ENCODE results near the gene KCTD2. TPM values are rescaled to one million over a fixed set of nuclear protein-coding genes. Genes with fewer than 3 reads are reported as not detected.

KCTD2 gene
- total and polyA plus RNA-seq, 3 donors from 2014 or later = 88.9 to 135 (median 122) TPM

DNA sequence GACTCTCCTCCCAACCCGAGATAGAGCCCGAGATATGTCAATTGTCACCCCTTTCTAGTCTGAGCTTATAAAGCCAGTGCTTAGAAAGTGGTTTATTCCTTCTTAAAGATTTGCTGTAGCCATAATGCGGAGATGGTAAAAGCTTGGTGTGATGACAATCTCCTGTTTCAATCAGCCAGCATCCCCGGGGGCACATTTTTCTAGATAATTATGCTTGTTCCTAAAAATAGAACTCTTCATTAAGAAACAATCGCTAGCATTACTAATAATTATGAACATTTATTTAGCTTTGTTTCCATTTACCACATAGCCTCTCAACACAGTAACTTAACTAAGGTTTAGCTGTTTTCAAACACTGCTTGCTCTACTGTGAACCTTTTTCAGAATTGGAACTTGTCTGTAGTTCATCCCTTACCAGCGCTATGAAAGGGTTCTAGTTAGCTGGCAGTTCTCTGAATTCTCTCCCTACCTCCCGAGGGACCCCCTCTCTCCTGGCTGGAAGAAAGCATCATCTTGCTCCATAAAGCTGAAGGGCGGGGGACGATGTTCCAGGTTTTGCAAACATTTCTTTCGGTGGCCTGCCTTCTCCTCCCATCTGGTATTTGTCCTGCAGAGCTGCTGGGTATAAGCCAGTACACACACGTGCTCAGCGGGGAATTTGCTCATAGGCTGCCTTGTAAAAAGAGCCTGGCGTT lies 35.5 kb upstream of the KCTD2 start:
- H3K36me3 ChIP-seq (ENCODE audit: low read depth, missing control alignments) = no peaks in the 10 kb centered on the region
- 30 to 31% methylated on average over 13 of the region's 13 CpGs for whole genome bisulfite sequencing, 2 donors
- peak overlapping the region; percentile 68 to 73 for H3K27ac ChIP-seq
- no peaks in the 10 kb centered on the region for H3K27me3 ChIP-seq
- H3K9me3 ChIP-seq = no peaks in the 10 kb centered on the region
- intact Hi-C loops (cut with DNase I; ENCODE audit: low total_unique reads) = no loop called here
- TF ChIP-seq, protein P1, sequence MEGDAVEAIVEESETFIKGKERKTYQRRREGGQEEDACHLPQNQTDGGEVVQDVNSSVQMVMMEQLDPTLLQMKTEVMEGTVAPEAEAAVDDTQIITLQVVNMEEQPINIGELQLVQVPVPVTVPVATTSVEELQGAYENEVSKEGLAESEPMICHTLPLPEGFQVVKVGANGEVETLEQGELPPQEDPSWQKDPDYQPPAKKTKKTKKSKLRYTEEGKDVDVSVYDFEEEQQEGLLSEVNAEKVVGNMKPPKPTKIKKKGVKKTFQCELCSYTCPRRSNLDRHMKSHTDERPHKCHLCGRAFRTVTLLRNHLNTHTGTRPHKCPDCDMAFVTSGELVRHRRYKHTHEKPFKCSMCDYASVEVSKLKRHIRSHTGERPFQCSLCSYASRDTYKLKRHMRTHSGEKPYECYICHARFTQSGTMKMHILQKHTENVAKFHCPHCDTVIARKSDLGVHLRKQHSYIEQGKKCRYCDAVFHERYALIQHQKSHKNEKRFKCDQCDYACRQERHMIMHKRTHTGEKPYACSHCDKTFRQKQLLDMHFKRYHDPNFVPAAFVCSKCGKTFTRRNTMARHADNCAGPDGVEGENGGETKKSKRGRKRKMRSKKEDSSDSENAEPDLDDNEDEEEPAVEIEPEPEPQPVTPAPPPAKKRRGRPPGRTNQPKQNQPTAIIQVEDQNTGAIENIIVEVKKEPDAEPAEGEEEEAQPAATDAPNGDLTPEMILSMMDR (IDR thresholded peaks at IDR 0.05) = no peak
- no peak for TF ChIP-seq POLR2A (IDR thresholded peaks at IDR 0.05)
- peak overlapping the region in 1 of 2 donors; percentile 83 for H3K4me3 ChIP-seq
- H3K4me1 ChIP-seq = peaks cover 8% of the 10 kb centered on the region
- peak; percentile 80 for DNase-seq

DNA sequence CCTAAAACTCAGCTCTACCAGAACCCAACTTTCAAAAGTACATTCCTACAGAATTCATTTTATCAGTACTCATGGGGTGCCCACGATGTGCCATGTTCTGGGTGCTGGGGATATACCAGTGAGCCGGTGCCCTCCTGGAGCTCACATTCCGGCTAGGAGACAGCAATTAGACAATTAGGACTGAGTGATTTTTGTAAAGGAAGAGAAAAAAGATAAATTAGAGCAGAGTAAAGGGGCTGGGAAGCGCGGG lies 35.0 kb upstream of the KCTD2 start:
- 1 to 9% methylated on average over 5 of the region's 5 CpGs for WGBS, 2 donors

DNA sequence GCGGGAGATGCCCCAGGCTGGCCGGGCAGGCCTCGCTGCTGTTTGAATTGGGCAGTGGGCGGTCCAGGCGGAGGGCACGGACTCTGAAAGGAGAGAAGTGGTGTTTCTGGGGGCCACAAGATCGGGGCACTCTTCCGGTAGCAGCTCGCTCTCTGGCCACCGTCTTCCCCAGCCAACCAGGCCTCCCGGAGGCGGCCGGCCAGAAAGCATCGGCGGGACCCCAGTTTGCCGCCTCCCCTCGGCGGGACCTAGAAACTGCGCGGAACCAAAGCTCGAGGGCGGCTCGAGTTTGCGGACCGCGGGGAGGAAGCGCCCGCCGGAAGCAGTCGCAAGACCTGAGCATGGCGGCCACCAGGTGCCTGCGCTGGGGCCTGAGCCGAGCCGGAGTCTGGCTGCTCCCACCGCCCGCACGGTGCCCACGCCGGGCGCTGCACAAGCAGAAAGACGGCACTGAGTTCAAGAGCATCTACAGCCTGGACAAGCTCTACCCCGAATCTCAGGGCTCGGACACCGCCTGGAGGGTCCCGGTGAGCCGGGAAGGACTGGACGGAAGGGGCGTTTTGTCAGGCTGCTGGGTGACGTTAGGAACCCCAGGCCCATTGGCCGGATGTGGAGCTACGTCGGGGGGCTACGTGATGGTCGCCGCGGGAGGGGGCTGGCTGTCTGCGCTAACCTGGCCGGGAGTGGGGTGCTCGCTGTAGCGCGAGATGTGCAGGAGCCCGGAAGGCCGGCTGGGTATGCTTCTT lies 34.5 kb upstream of the KCTD2 start, which contains the start of gene MRPL58:
Gene MRPL58 (plus strand): TSS at position 325 of the 746 bp plus-strand sequence. CDS start 17 bp downstream, at position 342.
- Histone ChIP-seq H3K27ac (peak within 1 kb of the TSS; percentile 68 to 73), H3K4me3 (peak within 1 kb of the TSS; percentile 72 to 83), H3K9me3 (no peaks in the 10 kb centered on the region), H3K27me3 (no peaks in the 10 kb centered on the region), H3K4me1 (peaks cover 8% of the 10 kb centered on the region), H3K36me3 (ENCODE audit: low read depth, missing control alignments) (no peaks in the 10 kb centered on the region)
- intact Hi-C loops (cut with DNase I; ENCODE audit: low total_unique reads) = no loop called here
- DNase-seq = peak; percentile 85
- TF ChIP-seq POLR2A (IDR thresholded peaks at IDR 0.05) = no peak
- TF ChIP-seq, protein P1 (IDR thresholded peaks at IDR 0.05) = peak; percentile 23 to 43 (median 42)
- WGBS, 2 donors = 1 to 9% methylated on average over 6 to 51 of the region's 63 CpGs

More for the DNA sequence above, 35.0 kb upstream of the KCTD2 start:
- no peak for DNase-seq
- H3K36me3 ChIP-seq (ENCODE audit: low read depth, missing control alignments) = no peaks in the 10 kb centered on the region
- peak overlapping the region; percentile 72 to 83 for H3K4me3 ChIP-seq
- peak overlapping the region; percentile 68 to 73 for H3K27ac ChIP-seq
- no peaks in the 10 kb centered on the region for H3K27me3 ChIP-seq
- intact Hi-C loops (cut with DNase I; ENCODE audit: low total_unique reads) = no loop called here
- no peaks in the 10 kb centered on the region for H3K9me3 ChIP-seq
- H3K4me1 ChIP-seq = peaks cover 8% of the 10 kb centered on the region
- TF ChIP-seq, protein P1 (IDR thresholded peaks at IDR 0.05) = no peak
- TF ChIP-seq POLR2A (IDR thresholded peaks at IDR 0.05) = no peak

DNA sequence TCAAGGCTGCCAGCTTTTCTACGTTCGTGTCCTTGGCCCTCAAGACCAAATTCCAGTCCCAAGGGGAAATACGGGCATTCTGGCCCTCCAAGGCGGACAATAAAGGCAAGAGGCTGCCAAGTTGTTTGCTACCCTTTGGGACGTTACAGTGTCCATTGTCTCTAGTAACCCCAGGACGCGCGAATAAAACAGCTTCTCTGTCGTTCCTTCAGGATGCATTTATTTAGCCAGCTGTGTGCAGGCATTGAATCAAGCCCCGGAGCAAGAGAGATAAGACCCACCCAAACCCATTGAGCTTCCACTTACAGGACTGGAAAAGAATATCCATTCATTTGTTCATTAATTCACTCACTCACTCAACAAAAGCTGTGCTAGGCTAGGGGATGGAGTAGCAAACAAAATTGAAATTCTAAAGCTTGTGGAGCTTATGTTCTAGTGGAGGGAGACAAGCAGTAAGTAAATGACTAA lies 33.9 kb upstream of the KCTD2 start:
- WGBS, 2 donors = 0% methylated on average over 10 of the region's 10 CpGs
- H3K36me3 ChIP-seq (ENCODE audit: low read depth, missing control alignments) = no peaks in the 10 kb centered on the region
- H3K27me3 ChIP-seq = no peaks in the 10 kb centered on the region
- no peak for DNase-seq
- peaks cover 8% of the 10 kb centered on the region for H3K4me1 ChIP-seq
- H3K4me3 ChIP-seq = peak overlapping the region; percentile 72 to 83
- intact Hi-C loops (cut with DNase I; ENCODE audit: low total_unique reads) = no loop called here
- no peak for TF ChIP-seq POLR2A (IDR thresholded peaks at IDR 0.05)
- TF ChIP-seq, protein P1 (IDR thresholded peaks at IDR 0.05) = no peak
- peak overlapping the region; percentile 68 to 73 for H3K27ac ChIP-seq
- no peaks in the 10 kb centered on the region for H3K9me3 ChIP-seq

Data from testis (tissue), 3 donors.